Thoracic aorta (tissue), 2 donors: ENCODE results near the gene BCKDHB. TPM values are rescaled to one million over a fixed set of nuclear protein-coding genes. Genes with fewer than 3 reads are reported as not detected.

Source experiments
- ATAC-seq: fragments of 150-250 bp; one replicate; pipeline ENCODE4 v1.8.0; 2017; ENCODE audit warnings: low read depth; ENCODE audit not compliant: insufficient number of reproducible peaks, low FRiP score
- DNase-seq: peaks from one replicate; pipeline ENCODE4 v3.0.0-alpha.2; 2020; ENCODE audit warnings: low spot score
- H3K27ac ChIP-seq, 2 donors: fragments of 200-600 bp; sonication (generic); 1 replicate in 1 of 2; 2 replicates in 1 of 2; pipeline ENCODE4 v1.5.1; 2016; ENCODE audit warnings: mild to moderate bottlenecking in 2 of 2, moderate library complexity in 2 of 2
- H3K27me3 ChIP-seq: fragments of 200-600 bp; sonication (generic); replicated peaks from 2 replicates; pipeline ENCODE4 v1.6.0; 2016; ENCODE audit warnings: mild to moderate bottlenecking; ENCODE audit not compliant: insufficient read depth
- H3K36me3 ChIP-seq: fragments of 200-600 bp; sonication (generic); one replicate; pipeline ENCODE4 v1.5.1; 2016
- H3K4me1 ChIP-seq, 2 donors: fragments of 200-600 bp; sonication (generic); 1 replicate in 1 of 2; 2 replicates in 1 of 2; pipeline versions ENCODE4 v1.5.1 to v1.6.0; 2016; ENCODE audit warnings: low read depth in 2 of 2, mild to moderate bottlenecking in 1 of 2; ENCODE audit not compliant: control insufficient read depth in 1 of 2
- H3K4me3 ChIP-seq: fragments of 200-600 bp; sonication (generic); 2 replicates; pipeline ENCODE4 v1.5.1; 2016; ENCODE audit warnings: mild to moderate bottlenecking
- H3K9me3 ChIP-seq: fragments of 200-600 bp; sonication (generic); 2 replicates; pipeline ENCODE4 v1.5.1; 2016
- total RNA-seq, 2 donors: library from RNA; depleted of rRNA; stranded (reverse); fragments of >200 nt; gene quantifications; one replicate each; pipeline versions ENCODE4 v1.1.0 to v1.2.3, GENCODE V29; 2016
- TF ChIP-seq, protein P1 (sequence below): fragments of 200-600 bp; sonication (generic); IDR thresholded peaks from one replicate; pipeline ENCODE4 v1.5.1; 2019; ENCODE audit warnings: antibody characterized with exemption

Gene BCKDHB
- total RNA-seq, 2 donors from 2014 or later = 14.1 to 22.1 TPM

DNA sequence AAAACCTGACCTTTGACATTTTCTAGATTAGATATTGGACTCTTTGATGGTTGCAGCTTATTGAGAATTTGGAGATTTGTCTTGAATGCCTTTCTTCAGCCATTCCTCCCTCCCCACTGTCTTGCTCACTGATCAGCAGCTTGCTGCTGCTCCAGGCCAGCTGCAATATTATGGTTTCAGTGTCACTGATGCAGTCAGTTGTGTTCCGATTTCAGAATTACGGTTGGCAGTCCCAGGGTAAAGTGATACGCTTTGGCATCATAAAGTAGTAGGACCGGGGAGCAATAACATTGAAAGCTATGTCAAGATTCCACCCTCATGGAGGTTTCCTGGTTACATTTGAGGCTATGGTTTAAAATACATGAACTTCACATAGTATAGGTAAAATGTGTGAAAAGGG lies 152.6 kb downstream of the BCKDHB start:
- DNase-seq (no peak), ATAC-seq (no peak)
- Histone ChIP-seq H3K4me1 (no peaks in the 10 kb centered on the region), H3K36me3 (no peaks in the 10 kb centered on the region), H3K9me3 (no peaks in the 10 kb centered on the region), H3K27ac (no peak overlapping the region), H3K27me3 (no peaks in the 10 kb centered on the region), H3K4me3 (no peak overlapping the region)
- TF ChIP-seq, protein P1, sequence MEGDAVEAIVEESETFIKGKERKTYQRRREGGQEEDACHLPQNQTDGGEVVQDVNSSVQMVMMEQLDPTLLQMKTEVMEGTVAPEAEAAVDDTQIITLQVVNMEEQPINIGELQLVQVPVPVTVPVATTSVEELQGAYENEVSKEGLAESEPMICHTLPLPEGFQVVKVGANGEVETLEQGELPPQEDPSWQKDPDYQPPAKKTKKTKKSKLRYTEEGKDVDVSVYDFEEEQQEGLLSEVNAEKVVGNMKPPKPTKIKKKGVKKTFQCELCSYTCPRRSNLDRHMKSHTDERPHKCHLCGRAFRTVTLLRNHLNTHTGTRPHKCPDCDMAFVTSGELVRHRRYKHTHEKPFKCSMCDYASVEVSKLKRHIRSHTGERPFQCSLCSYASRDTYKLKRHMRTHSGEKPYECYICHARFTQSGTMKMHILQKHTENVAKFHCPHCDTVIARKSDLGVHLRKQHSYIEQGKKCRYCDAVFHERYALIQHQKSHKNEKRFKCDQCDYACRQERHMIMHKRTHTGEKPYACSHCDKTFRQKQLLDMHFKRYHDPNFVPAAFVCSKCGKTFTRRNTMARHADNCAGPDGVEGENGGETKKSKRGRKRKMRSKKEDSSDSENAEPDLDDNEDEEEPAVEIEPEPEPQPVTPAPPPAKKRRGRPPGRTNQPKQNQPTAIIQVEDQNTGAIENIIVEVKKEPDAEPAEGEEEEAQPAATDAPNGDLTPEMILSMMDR = no peak

DNA sequence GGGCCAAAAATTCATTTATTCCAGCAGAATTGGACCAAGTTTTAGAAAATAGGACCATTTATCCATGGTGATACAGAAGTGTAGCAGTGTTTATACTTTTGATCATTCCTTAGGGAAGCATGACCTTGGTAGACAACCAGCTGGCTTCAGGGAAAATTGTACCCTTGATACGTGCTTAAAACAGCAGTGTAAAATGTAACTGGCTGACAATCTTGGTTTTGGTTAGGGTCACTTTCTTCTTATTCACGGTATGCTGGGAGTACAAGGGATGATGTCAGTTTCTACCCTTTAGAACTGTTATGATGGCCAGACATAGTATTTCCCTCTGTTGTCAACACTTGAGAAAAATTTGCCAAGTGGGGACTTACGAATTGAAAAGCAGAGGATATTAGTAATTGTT lies 157.1 kb downstream of the BCKDHB start:
- DNase-seq = no peak
- no peaks in the 10 kb centered on the region for H3K9me3 ChIP-seq

DNA sequence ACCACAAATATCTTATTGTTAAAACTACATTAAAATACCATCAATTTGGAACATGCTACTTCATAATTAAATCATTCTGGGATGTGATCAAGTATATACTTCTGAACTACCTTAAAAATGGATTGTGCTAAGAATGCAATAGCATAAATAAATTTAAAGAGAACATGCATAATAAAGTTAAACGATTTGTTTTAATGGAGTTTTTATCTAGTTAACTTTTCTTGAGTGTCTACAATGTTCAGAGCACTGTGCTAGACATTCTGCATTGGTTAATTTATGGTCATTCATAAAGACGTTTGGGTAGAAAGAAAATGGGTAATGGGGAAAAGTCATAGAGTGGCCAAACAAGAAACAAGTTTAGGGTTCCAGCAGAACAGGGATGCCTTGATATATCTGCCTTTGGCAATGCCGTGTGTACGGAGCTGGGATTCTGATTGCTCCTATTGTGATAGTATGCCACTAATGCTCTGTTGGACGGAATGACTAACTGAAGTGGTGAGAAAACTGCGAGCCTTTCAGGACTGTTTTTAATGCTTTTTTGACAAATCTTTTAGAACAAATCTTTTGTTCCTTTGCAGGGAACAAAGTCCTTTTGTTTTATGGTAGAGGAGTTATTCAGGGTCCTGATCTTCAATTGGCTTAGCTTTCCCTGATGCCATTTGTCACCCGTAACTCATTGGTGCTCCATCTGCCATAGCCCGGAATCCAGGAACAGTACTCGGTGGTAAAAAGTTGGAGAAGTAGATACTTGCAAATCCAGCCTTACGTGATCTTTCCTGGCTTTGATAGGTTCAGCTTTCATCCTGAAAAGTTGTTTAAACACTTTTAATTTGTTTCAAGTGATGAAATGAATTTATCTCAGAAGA lies 162.6 kb downstream of the BCKDHB start:
- Histone ChIP-seq H3K4me3 (no peak overlapping the region), H3K9me3 (no peaks in the 10 kb centered on the region), H3K27me3 (no peaks in the 10 kb centered on the region), H3K27ac (no peak overlapping the region), H3K4me1 (no peaks in the 10 kb centered on the region), H3K36me3 (no peaks in the 10 kb centered on the region)
- no peak for ATAC-seq
- TF ChIP-seq, protein P1 = no peak
- no peak for DNase-seq

More for the DNA sequence above, 157.1 kb downstream of the BCKDHB start:
- Histone ChIP-seq H3K27ac (no peak overlapping the region), H3K4me1 (no peaks in the 10 kb centered on the region), H3K36me3 (no peaks in the 10 kb centered on the region), H3K4me3 (no peak overlapping the region), H3K27me3 (no peaks in the 10 kb centered on the region)
- TF ChIP-seq, protein P1 = no peak
- ATAC-seq = no peak

DNA sequence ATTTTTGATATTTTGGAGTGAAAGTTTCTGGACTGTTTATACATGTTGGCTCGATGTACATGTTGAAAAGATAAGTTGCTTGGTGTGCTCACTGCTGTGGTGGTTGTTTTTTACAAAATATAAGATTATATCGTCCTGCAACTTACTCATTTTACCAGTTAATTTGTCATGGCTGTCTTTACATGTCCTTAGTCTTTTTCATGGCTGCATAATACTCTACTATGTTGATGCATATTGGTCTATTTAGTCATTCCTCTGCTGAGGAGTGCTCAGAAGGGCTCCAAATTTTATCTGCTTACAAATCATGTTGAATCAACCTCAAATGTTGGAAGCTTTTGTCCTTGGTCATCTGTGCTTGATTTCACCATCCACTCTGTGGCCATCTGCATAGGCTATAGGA lies 164.6 kb downstream of the BCKDHB start:
- H3K27ac ChIP-seq = no peak overlapping the region
- ATAC-seq (no peak), DNase-seq (no peak)
- TF ChIP-seq, protein P1 = no peak
- no peaks in the 10 kb centered on the region for H3K36me3 ChIP-seq
- H3K4me3 ChIP-seq = no peak overlapping the region
- H3K4me1 ChIP-seq = no peaks in the 10 kb centered on the region
- no peaks in the 10 kb centered on the region for H3K9me3 ChIP-seq
- H3K27me3 ChIP-seq = no peaks in the 10 kb centered on the region

DNA sequence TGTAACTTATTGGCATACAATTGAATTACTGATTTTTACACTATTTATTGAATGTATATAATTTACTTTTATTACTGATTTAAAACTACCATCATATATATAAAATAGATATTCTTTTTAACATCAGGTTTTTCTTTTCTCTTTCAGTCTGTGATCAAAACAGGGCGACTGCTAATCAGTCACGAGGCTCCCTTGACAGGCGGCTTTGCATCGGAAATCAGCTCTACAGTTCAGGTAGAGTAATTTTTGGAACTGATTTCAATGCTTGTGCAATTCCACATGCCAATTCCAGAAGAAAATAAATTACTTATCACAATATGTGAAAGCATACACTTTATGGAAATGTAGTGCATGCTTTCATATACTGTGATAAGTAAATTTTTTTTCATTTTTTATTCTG lies 166.5 kb downstream of the BCKDHB start:
- Histone ChIP-seq H3K4me3 (no peak overlapping the region), H3K27me3 (no peaks in the 10 kb centered on the region), H3K27ac (no peak overlapping the region), H3K4me1 (no peaks in the 10 kb centered on the region), H3K9me3 (no peaks in the 10 kb centered on the region), H3K36me3 (no peaks in the 10 kb centered on the region)
- no peak for ATAC-seq
- no peak for DNase-seq
- TF ChIP-seq, protein P1 = no peak
